Measurements from ENCODE around the gene ETV7. TPM values are rescaled to one million over a fixed set of nuclear protein-coding genes. Genes with fewer than 3 reads are reported as not detected.

The ETV7 gene
- total and polyA plus RNA-seq, 2 experiments from 2014 or later = 0.47 to 1.2 TPM

DNA sequence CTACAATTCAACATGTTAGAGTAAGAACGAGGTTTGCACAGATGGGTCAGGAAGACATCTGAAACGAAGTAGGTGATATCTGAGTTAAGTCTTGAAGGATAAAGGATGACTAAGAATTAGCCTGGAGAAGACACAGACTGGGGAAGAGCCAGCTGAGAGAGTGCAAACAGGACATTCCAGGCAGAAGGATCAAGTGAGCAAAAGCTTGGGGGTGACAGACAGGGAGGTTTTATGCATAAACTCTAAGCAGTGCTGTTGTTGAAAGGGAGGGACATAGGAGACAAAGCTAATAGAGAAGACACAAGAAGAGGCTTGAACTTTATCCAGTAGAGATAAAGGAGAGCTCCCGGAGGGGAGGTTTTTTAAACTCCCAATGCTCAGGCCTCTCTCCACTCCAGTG lies 15.0 kb upstream of the ETV7 start:
- H3K4me3 Mint-ChIP-seq = no peak overlapping the region
- Histone ChIP-seq H3F3A (replicated peaks; ENCODE audit: low read depth) (no peaks in the 10 kb centered on the region), H3K36me3 (ENCODE audit: insufficient read depth) (no peaks in the 10 kb centered on the region), H3K27me3 (ENCODE audit: insufficient read depth) (no peaks in the 10 kb centered on the region), H3K9me2 (ENCODE audit: insufficient read depth) (no peaks in the 10 kb centered on the region), H3K4me3 (no peak overlapping the region), H3K79me2 (replicated peaks; ENCODE audit: insufficient read depth) (no peaks in the 10 kb centered on the region), H4K20me1 (replicated peaks; ENCODE audit: insufficient read depth) (no peaks in the 10 kb centered on the region), H3K27ac (ENCODE audit: low read depth) (no peak overlapping the region), H3K4me1 (ENCODE audit: insufficient read depth) (no peaks in the 10 kb centered on the region), H3K4me2 (no peak overlapping the region), H2AFZ (no peak overlapping the region)
- no peaks in the 10 kb centered on the region for H3K9me3 Mint-ChIP-seq
- DNase-seq (ENCODE audit: low spot score) (no peak), ATAC-seq (no peak)
- peaks cover 1% of the 10 kb centered on the region for H3K27me3 Mint-ChIP-seq (ENCODE audit: insufficient read depth, low read depth, poor library complexity)
- TF ChIP-seq STAT1 (IDR thresholded peaks at IDR 0.05; ENCODE audit: unreplicated experiment) (no peak), CTCF (conservative IDR thresholded peaks at IDR 0.05; ENCODE audit: low read depth in 2 of 2) (no peak), ZNF331 (CRISPR knock-in tag; IDR thresholded peaks at IDR 0.05; ENCODE audit: low read depth) (no peak)
- no peaks in the 10 kb centered on the region for H3K4me1 Mint-ChIP-seq
- H3K36me3 Mint-ChIP-seq (ENCODE audit: low read depth) = no peaks in the 10 kb centered on the region
- H3K27ac Mint-ChIP-seq = no peak overlapping the region

GRCh38 chr6:36399970-36400369 lies 12.5 kb upstream of the ETV7 start:
- no peak overlapping the region for H3K27ac Mint-ChIP-seq
- H3K27ac ChIP-seq (ENCODE audit: low read depth) = no peak overlapping the region
- H3K9me3 Mint-ChIP-seq = no peaks in the 10 kb centered on the region
- no peaks in the 10 kb centered on the region for H3K79me2 ChIP-seq (replicated peaks; ENCODE audit: insufficient read depth)
- no peaks in the 10 kb centered on the region for H3K36me3 Mint-ChIP-seq (ENCODE audit: low read depth)
- no peaks in the 10 kb centered on the region for H3K36me3 ChIP-seq (ENCODE audit: insufficient read depth)
- no peaks in the 10 kb centered on the region for H3K4me1 Mint-ChIP-seq
- ATAC-seq (no peak), DNase-seq (ENCODE audit: low spot score) (no peak)
- H2AFZ ChIP-seq = no peak overlapping the region; the same call in 1 of the 2 replicates
- H3K4me2 ChIP-seq = no peak overlapping the region
- no peaks in the 10 kb centered on the region for H4K20me1 ChIP-seq (replicated peaks; ENCODE audit: insufficient read depth)
- no peak overlapping the region for H3K4me3 ChIP-seq
- H3K27me3 ChIP-seq (ENCODE audit: insufficient read depth) = no peaks in the 10 kb centered on the region
- H3F3A ChIP-seq (replicated peaks; ENCODE audit: low read depth) = no peaks in the 10 kb centered on the region
- 0 out of 2 replicates have a peak, but pooled peaks cover 5% of the 10 kb centered on the region for H3K9me2 ChIP-seq (ENCODE audit: insufficient read depth)
- H3K27me3 Mint-ChIP-seq (ENCODE audit: insufficient read depth, low read depth, poor library complexity) = peaks cover 1% of the 10 kb centered on the region
- H3K4me3 Mint-ChIP-seq = no peak overlapping the region
- no peaks in the 10 kb centered on the region for H3K4me1 ChIP-seq (ENCODE audit: insufficient read depth)
- no peak for TF ChIP-seq CREB1 (CRISPR knock-in tag; IDR thresholded peaks at IDR 0.05; ENCODE audit: low read depth)
- TF ChIP-seq NANOG (IDR thresholded peaks at IDR 0.05; ENCODE audit: borderline replicate concordance) = no peak
- TF ChIP-seq POLR2AphosphoS5 (IDR thresholded peaks at IDR 0.05; ENCODE audit: low read depth) = no peak
- TF ChIP-seq CTCF (conservative IDR thresholded peaks at IDR 0.05; ENCODE audit: low read depth in 2 of 2) = no peak
- no peak for TF ChIP-seq STAT1 (IDR thresholded peaks at IDR 0.05; ENCODE audit: unreplicated experiment)
- no peak for TF ChIP-seq EZH2 (IDR thresholded peaks at IDR 0.05; ENCODE audit: low read depth, unreplicated experiment)
- TF ChIP-seq ZNF114 (CRISPR knock-in tag; IDR thresholded peaks at IDR 0.05) = no peak
- no peak for TF ChIP-seq EZH2phosphoT487 (IDR thresholded peaks at IDR 0.05; ENCODE audit: unreplicated experiment)
- TF ChIP-seq ZNF331 (CRISPR knock-in tag; IDR thresholded peaks at IDR 0.05; ENCODE audit: low read depth) = no peak
- TF ChIP-seq, protein P1, sequence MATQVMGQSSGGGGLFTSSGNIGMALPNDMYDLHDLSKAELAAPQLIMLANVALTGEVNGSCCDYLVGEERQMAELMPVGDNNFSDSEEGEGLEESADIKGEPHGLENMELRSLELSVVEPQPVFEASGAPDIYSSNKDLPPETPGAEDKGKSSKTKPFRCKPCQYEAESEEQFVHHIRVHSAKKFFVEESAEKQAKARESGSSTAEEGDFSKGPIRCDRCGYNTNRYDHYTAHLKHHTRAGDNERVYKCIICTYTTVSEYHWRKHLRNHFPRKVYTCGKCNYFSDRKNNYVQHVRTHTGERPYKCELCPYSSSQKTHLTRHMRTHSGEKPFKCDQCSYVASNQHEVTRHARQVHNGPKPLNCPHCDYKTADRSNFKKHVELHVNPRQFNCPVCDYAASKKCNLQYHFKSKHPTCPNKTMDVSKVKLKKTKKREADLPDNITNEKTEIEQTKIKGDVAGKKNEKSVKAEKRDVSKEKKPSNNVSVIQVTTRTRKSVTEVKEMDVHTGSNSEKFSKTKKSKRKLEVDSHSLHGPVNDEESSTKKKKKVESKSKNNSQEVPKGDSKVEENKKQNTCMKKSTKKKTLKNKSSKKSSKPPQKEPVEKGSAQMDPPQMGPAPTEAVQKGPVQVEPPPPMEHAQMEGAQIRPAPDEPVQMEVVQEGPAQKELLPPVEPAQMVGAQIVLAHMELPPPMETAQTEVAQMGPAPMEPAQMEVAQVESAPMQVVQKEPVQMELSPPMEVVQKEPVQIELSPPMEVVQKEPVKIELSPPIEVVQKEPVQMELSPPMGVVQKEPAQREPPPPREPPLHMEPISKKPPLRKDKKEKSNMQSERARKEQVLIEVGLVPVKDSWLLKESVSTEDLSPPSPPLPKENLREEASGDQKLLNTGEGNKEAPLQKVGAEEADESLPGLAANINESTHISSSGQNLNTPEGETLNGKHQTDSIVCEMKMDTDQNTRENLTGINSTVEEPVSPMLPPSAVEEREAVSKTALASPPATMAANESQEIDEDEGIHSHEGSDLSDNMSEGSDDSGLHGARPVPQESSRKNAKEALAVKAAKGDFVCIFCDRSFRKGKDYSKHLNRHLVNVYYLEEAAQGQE (IDR thresholded peaks at IDR 0.05; ENCODE audit: unreplicated experiment) = no peak
- no peak for TF ChIP-seq JUNB (IDR thresholded peaks at IDR 0.05; ENCODE audit: unreplicated experiment)
